Testis (tissue), 3 donors: ENCODE results near the gene KIF4A. TPM values are rescaled to one million over a fixed set of nuclear protein-coding genes. Genes with fewer than 3 reads are reported as not detected.

Source experiments
- DNase-seq: peaks from one replicate; pipeline ENCODE4 v3.0.0-alpha.2; 2019
- H3K27ac ChIP-seq, 2 donors: fragments of 200-600 bp; sonication (generic); one replicate each; pipeline ENCODE4 v1.5.1; 2019
- H3K27me3 ChIP-seq: fragments of 200-600 bp; sonication (generic); one replicate; pipeline ENCODE4 v1.5.1; 2019
- H3K36me3 ChIP-seq: fragments of 200-600 bp; sonication (generic); one replicate; pipeline ENCODE4 v1.5.1; 2017; ENCODE audit warnings: low read depth; ENCODE audit errors: missing control alignments
- H3K4me1 ChIP-seq: fragments of 200-600 bp; sonication (generic); one replicate; pipeline ENCODE4 v1.5.1; 2019
- H3K4me3 ChIP-seq, 2 donors: fragments of 200-600 bp; sonication (generic); one replicate each; pipeline ENCODE4 v1.5.1; 2017 to 2019
- H3K9me3 ChIP-seq: fragments of 200-600 bp; sonication (generic); one replicate; pipeline ENCODE4 v1.5.1; 2017
- CTCF ChIP-seq, 3 experiments: fragments of 450-650 bp in 2 of 3; fragments of 200-600 bp in 1 of 3; sonication (generic) in 1 of 3; IDR thresholded peaks; one replicate each; pipeline ENCODE4 v1.5.1; 2016 to 2019; ENCODE audit warnings: antibody characterized with exemption in 3 of 3, mild to moderate bottlenecking in 2 of 3, moderate library complexity in 1 of 3
- POLR2A ChIP-seq: fragments of 450-650 bp; IDR thresholded peaks from one replicate; pipeline ENCODE4 v1.6.1; 2017; ENCODE audit warnings: antibody characterized with exemption, mild to moderate bottlenecking, moderate library complexity
- WGBS, 2 donors: methylation state at CpG; one replicate each; pipeline ENCODE4 v1.1.5; 2018; 5-methylcytosine and 5-hydroxymethylcytosine counted together
- intact Hi-C: fragments of 100-400 bp; cut with DNase I; formaldehyde crosslinking; loops from one replicate; pipeline ENCODE4 v1.15.1; 2023; ENCODE audit warnings: low total_unique reads
- polyA plus RNA-seq: library from polyadenylated mRNA; stranded (reverse); fragments of 350-450 nt; fragmentation: Illumina TruSeq; extraction: RNeasy Lipid Tissue Mini Kit (QIAGEN cat#74804); gene quantifications from one replicate; pipeline ENCODE4 v1.2.3, GENCODE V29; 2014; ENCODE audit warnings: low read depth, low replicate concordance; ENCODE audit not compliant: insufficient read depth
- total RNA-seq, 2 donors: library from RNA; depleted of rRNA; stranded (reverse); fragments of >200 nt; gene quantifications; one replicate each; pipeline ENCODE4 v1.2.3, GENCODE V29; 2016

KIF4A gene
- total and polyA plus RNA-seq, 3 donors from 2014 or later = 2.0 to 3.6 (median 2.4) TPM

DNA sequence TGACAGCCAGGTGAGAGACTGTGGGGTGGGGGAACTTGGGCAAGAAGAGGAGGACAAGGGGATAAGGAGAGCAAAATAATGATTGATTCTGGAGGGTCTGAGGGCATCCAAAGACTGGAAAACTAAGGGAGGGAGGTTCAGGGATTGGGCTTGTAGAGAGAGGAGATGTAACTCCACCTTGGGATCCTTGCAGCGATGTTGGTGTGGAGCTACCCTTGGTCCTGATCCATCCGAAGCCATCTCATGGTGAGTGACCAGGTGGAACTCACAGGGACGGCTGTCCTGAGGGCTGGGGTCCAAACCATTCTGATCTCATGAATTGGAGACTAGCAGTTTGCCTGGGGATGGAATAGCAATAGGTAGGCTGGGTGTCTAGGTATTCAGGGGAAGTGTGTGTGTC is 9.3 kb upstream of the KIF4A start:
- Histone ChIP-seq H3K9me3 (no peaks in the 10 kb centered on the region), H3K4me3 (no peak overlapping the region), H3K4me1 (no peaks in the 10 kb centered on the region), H3K36me3 (no peaks in the 10 kb centered on the region), H3K27me3 (no peaks in the 10 kb centered on the region), H3K27ac (no peak overlapping the region)
- WGBS, 2 donors = 73 to 86% methylated on average over 2 to 3 of the region's 3 CpGs
- TF ChIP-seq CTCF (IDR thresholded peaks at IDR 0.05) (no peak), POLR2A (no peak)
- intact Hi-C loops = no loop called here
- DNase-seq = no peak

- no peak for TF ChIP-seq POLR2A
- no peak for TF ChIP-seq CTCF (IDR thresholded peaks at IDR 0.05)
- H3K27ac ChIP-seq = no peak within 1 kb of the TSS
- no peaks in the 10 kb centered on the region for H3K36me3 ChIP-seq
- no peaks in the 10 kb centered on the region for H3K27me3 ChIP-seq
- peak within 1 kb of the TSS in 1 of 2 donors; percentile 3 for H3K4me3 ChIP-seq
- peak; percentile 16 for DNase-seq
- intact Hi-C loops = no loop called here
- 83 to 84% methylated on average over 1 to 18 of the region's 21 CpGs for WGBS, 2 donors
- no peaks in the 10 kb centered on the region for H3K4me1 ChIP-seq
- H3K9me3 ChIP-seq = no peaks in the 10 kb centered on the region
Measured at GRCh38 chrX:70281951-70282350, 8.0 kb upstream of the KIF4A start, which contains the start of gene RAB41. RAB41 (plus strand) TSS chrX:70282172; CDS start chrX:70282218, 46 bp downstream.

GRCh38 chrX:70289168-70289792 is 624 bp upstream of the KIF4A start:
- Histone ChIP-seq H3K9me3 (no peaks in the 10 kb centered on the region), H3K4me3 (peak overlapping the region; percentile 41 to 64), H3K27ac (no peak overlapping the region), H3K4me1 (peaks cover 3% of the 10 kb centered on the region), H3K36me3 (no peaks in the 10 kb centered on the region), H3K27me3 (no peaks in the 10 kb centered on the region)
- no peak for TF ChIP-seq CTCF (IDR thresholded peaks at IDR 0.05)
- TF ChIP-seq POLR2A = no peak
- intact Hi-C loops = no loop called here
- WGBS, 2 donors = 13 to 27% methylated on average over 3 to 9 of the region's 11 CpGs
- DNase-seq = no peak

DNA sequence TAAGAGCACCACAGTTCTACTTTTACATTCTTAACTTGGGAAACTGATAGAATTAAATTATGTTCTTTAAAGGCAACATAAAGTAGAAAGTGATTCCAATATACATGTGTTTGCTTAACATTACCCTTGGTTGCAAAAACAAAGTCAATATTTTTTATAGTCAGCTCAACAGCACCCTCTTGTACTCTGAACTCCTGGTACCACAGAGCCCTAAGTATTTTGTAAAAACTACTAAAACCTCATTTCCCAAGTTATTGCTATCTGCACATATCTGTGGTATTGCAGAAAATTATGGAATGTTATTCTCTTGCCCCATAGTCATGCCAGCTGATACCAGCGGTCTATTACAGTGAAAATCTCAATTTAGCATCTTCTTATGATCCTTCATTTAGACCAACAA is 2.9 kb downstream of the KIF4A start:
- H3K36me3 ChIP-seq = no peaks in the 10 kb centered on the region
- no peak overlapping the region for H3K4me3 ChIP-seq
- no peaks in the 10 kb centered on the region for H3K27me3 ChIP-seq
- H3K27ac ChIP-seq = no peak overlapping the region
- DNase-seq = no peak
- H3K4me1 ChIP-seq = peaks cover 3% of the 10 kb centered on the region
- no peak for TF ChIP-seq POLR2A
- no peak for TF ChIP-seq CTCF (IDR thresholded peaks at IDR 0.05)
- 0% methylated on average over 1 of the region's 1 CpG for WGBS, 2 donors
- intact Hi-C loops = no loop called here
- H3K9me3 ChIP-seq = no peaks in the 10 kb centered on the region

DNA sequence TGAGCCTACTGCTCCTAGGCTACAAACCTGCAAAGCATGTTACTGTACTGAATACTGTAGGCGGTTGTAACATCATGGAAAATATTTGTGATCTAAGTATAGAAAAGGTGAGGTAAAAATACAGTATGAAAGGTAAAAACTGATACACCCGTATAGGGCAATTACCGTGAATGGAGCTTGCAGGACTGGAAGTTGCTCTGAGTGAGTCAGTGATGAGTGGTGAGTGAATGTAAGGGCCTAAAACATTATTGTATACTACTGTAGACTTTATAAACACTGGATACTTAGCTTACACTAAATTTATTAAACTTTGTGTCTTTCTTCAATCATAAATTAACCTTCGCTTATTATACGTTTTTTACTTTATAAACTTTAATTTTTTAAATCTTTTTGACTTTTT is 3.7 kb downstream of the KIF4A start:
- Histone ChIP-seq H3K27ac (no peak overlapping the region), H3K4me3 (no peak overlapping the region), H3K4me1 (peaks cover 3% of the 10 kb centered on the region), H3K36me3 (no peaks in the 10 kb centered on the region), H3K27me3 (no peaks in the 10 kb centered on the region), H3K9me3 (no peaks in the 10 kb centered on the region)
- no peak for DNase-seq
- intact Hi-C loops = no loop called here
- 91% methylated on average over 5 of the region's 5 CpGs for WGBS, 2 donors
- no peak for TF ChIP-seq CTCF (IDR thresholded peaks at IDR 0.05)
- TF ChIP-seq POLR2A = no peak
